Activated CD4-positive, alpha-beta T cell treated with anti-CD3 and anti-CD28 coated beads, Interleukin-2, amount 10 ng/mL, durations not matched to agents 24 days and 14 days (primary cell): ENCODE data around the gene TRUB1. TPM values are rescaled to one million over a fixed set of nuclear protein-coding genes. Genes with fewer than 3 reads are reported as not detected.

ENCODE experiments used
- DNase-seq: peaks from one replicate; pipeline ENCODE4 v3.0.0; 2022
- H3K27ac Mint-ChIP-seq: one replicate; pipeline ENCODE4 v1.8.0; 2022; ENCODE audit warnings: mild to moderate bottlenecking, mixed read lengths
- H3K27me3 Mint-ChIP-seq: one replicate; pipeline ENCODE4 v1.8.0; 2022; ENCODE audit warnings: mixed read lengths
- H3K36me3 Mint-ChIP-seq: one replicate; pipeline ENCODE4 v1.8.0; 2022; ENCODE audit warnings: low read depth, mild to moderate bottlenecking, mixed read lengths
- H3K4me1 Mint-ChIP-seq: one replicate; pipeline ENCODE4 v1.8.0; 2021; ENCODE audit warnings: mixed read lengths
- H3K4me3 Mint-ChIP-seq: one replicate; pipeline ENCODE4 v1.8.0; 2022; ENCODE audit warnings: mild to moderate bottlenecking, moderate library complexity, mixed read lengths
- H3K9me3 Mint-ChIP-seq: one replicate; pipeline ENCODE4 v1.8.0; 2021; ENCODE audit warnings: mixed read lengths
- intact Hi-C: fragments of 100-400 bp; cut with micrococcal nuclease; formaldehyde crosslinking; loops from one replicate; pipeline ENCODE4 v1.15.1; 2023
- total RNA-seq: library from RNA; stranded (reverse); gene quantifications from 2 replicates; pipeline ENCODE4 v1.2.3, GENCODE V29; 2022

TRUB1 gene
- total RNA-seq, 1 donor from 2014 or later = 20.9 TPM

- Mint-ChIP-seq H3K27me3 (peaks cover 6% of the 10 kb centered on the region), H3K4me3 (no peak overlapping the region), H3K9me3 (no peaks in the 10 kb centered on the region), H3K36me3 (no peaks in the 10 kb centered on the region), H3K27ac (no peak overlapping the region), H3K4me1 (no peaks in the 10 kb centered on the region)
- no peak for DNase-seq
- intact Hi-C loops = no loop called here
Measured at GRCh38 chr10:115004236-115004862, 66.4 kb downstream of the TRUB1 start.

- H3K27ac Mint-ChIP-seq = no peak overlapping the region
- H3K4me3 Mint-ChIP-seq = no peak overlapping the region
- H3K27me3 Mint-ChIP-seq = peaks cover 6% of the 10 kb centered on the region
- no peaks in the 10 kb centered on the region for H3K9me3 Mint-ChIP-seq
- no peak for DNase-seq
- intact Hi-C loops = no loop called here
- no peaks in the 10 kb centered on the region for H3K4me1 Mint-ChIP-seq
- H3K36me3 Mint-ChIP-seq = no peaks in the 10 kb centered on the region
Measured at GRCh38 chr10:115005771-115006170, 67.8 kb downstream of the TRUB1 start.

- Mint-ChIP-seq H3K4me1 (no peaks in the 10 kb centered on the region), H3K36me3 (no peaks in the 10 kb centered on the region), H3K4me3 (no peak overlapping the region), H3K27ac (no peak overlapping the region), H3K9me3 (no peaks in the 10 kb centered on the region), H3K27me3 (peaks cover 6% of the 10 kb centered on the region)
- DNase-seq = no peak
- intact Hi-C loops = loop anchor here (5.0 kb wide), 1 partner anchor 141 kb away; no protein-coding TSS in a partner anchor
Measured at GRCh38 chr10:115018185-115018931, 80.4 kb downstream of the TRUB1 start.

GRCh38 chr10:115020449-115020848, 82.5 kb downstream of the TRUB1 start:
- H3K4me3 Mint-ChIP-seq = no peak overlapping the region

GRCh38 chr10:115022733-115023132, 84.7 kb downstream of the TRUB1 start:
- no peaks in the 10 kb centered on the region for H3K9me3 Mint-ChIP-seq
- H3K27me3 Mint-ChIP-seq = peaks cover 6% of the 10 kb centered on the region
- H3K4me3 Mint-ChIP-seq = no peak overlapping the region
- H3K36me3 Mint-ChIP-seq = no peaks in the 10 kb centered on the region
- no peak for DNase-seq
- intact Hi-C loops = no loop called here
- no peak overlapping the region for H3K27ac Mint-ChIP-seq
- no peaks in the 10 kb centered on the region for H3K4me1 Mint-ChIP-seq

More at GRCh38 chr10:115020449-115020848, 82.5 kb downstream of the TRUB1 start:
- Mint-ChIP-seq H3K9me3 (no peaks in the 10 kb centered on the region), H3K4me1 (no peaks in the 10 kb centered on the region), H3K36me3 (no peaks in the 10 kb centered on the region), H3K27me3 (peaks cover 6% of the 10 kb centered on the region), H3K27ac (no peak overlapping the region)
- intact Hi-C loops = no loop called here
- no peak for DNase-seq

- H3K4me1 Mint-ChIP-seq = no peaks in the 10 kb centered on the region
- no peaks in the 10 kb centered on the region for H3K9me3 Mint-ChIP-seq
- intact Hi-C loops = no loop called here
Measured at GRCh38 chr10:115023715-115024114, 85.7 kb downstream of the TRUB1 start.

GRCh38 chr10:115024371-115024770, 86.4 kb downstream of the TRUB1 start:
- H3K36me3 Mint-ChIP-seq = no peaks in the 10 kb centered on the region
- H3K27ac Mint-ChIP-seq = no peak overlapping the region
- no peaks in the 10 kb centered on the region for H3K9me3 Mint-ChIP-seq
- no peak overlapping the region for H3K4me3 Mint-ChIP-seq
- intact Hi-C loops = no loop called here
- DNase-seq = no peak
- H3K4me1 Mint-ChIP-seq = no peaks in the 10 kb centered on the region
- H3K27me3 Mint-ChIP-seq = peaks cover 2% of the 10 kb centered on the region

More at GRCh38 chr10:115023715-115024114, 85.7 kb downstream of the TRUB1 start:
- no peaks in the 10 kb centered on the region for H3K36me3 Mint-ChIP-seq
- peaks cover 6% of the 10 kb centered on the region for H3K27me3 Mint-ChIP-seq
- H3K27ac Mint-ChIP-seq = no peak overlapping the region
- H3K4me3 Mint-ChIP-seq = no peak overlapping the region
- no peak for DNase-seq

- DNase-seq = no peak
- intact Hi-C loops = no loop called here
- Mint-ChIP-seq H3K9me3 (no peaks in the 10 kb centered on the region), H3K27me3 (peaks cover 3% of the 10 kb centered on the region), H3K36me3 (no peaks in the 10 kb centered on the region), H3K4me3 (no peak overlapping the region), H3K27ac (no peak overlapping the region), H3K4me1 (no peaks in the 10 kb centered on the region)
Measured at GRCh38 chr10:115026056-115026745, 88.2 kb downstream of the TRUB1 start.

- Mint-ChIP-seq H3K4me3 (no peak overlapping the region), H3K36me3 (no peaks in the 10 kb centered on the region), H3K9me3 (no peaks in the 10 kb centered on the region), H3K27me3 (peaks cover 5% of the 10 kb centered on the region), H3K27ac (no peak overlapping the region), H3K4me1 (no peaks in the 10 kb centered on the region)
- no peak for DNase-seq
- intact Hi-C loops = no loop called here
Measured at GRCh38 chr10:115026746-115027140, 88.7 kb downstream of the TRUB1 start.

Other genes starting within 250 kb of the TRUB1 start
- 24.2 and 24.7 TPM in 2 replicates for gene FHIP2A, start 116.4 kb upstream of the TRUB1 start, total RNA-seq
- gene ATRNL1, start 155.2 kb downstream of the TRUB1 start, total RNA-seq = 0.17 and 0.26 TPM in 2 replicates